Lower lobe of right lung (tissue), 2 donors: ENCODE data around the gene SLC39A11. TPM values are rescaled to one million over a fixed set of nuclear protein-coding genes. Genes with fewer than 3 reads are reported as not detected.

Experiments
- ATAC-seq, 2 donors: fragments of 200-7000 bp; cut with Tn5 transposase; one replicate each; pipeline ENCODE4 v1.9.1; 2020 to 2022; ENCODE audit warnings: mild to moderate bottlenecking in 2 of 2, moderate library complexity in 2 of 2
- DNase-seq: peaks from one replicate; pipeline ENCODE4 v3.0.0-alpha.2; 2020
- H3K27ac ChIP-seq: fragments of 200-600 bp; one replicate; pipeline ENCODE4 v1.8.0; 2022
- H3K27me3 ChIP-seq: fragments of 200-600 bp; one replicate; pipeline ENCODE4 v1.8.0; 2022; ENCODE audit warnings: low read depth
- H3K36me3 ChIP-seq: fragments of 200-600 bp; one replicate; pipeline ENCODE4 v1.8.0; 2022; ENCODE audit warnings: mild to moderate bottlenecking
- H3K4me1 ChIP-seq: fragments of 200-600 bp; one replicate; pipeline ENCODE4 v1.8.0; 2022
- H3K4me3 ChIP-seq: fragments of 200-600 bp; one replicate; pipeline ENCODE4 v1.8.0; 2022; ENCODE audit warnings: mild to moderate bottlenecking
- H3K9me3 ChIP-seq: fragments of 200-600 bp; one replicate; pipeline ENCODE4 v1.8.0; 2022
- intact Hi-C: fragments of 100-400 bp; cut with DNase I; formaldehyde crosslinking; loops from one replicate; pipeline ENCODE4 v1.11.0; 2022
- total RNA-seq: library from RNA; stranded (reverse); fragmentation: NEBNext Ultra II Directional; extraction: Animal tissue kit (Norgen Biotek cat#: 25700); gene quantifications from one replicate; pipeline ENCODE4 v1.2.1, GENCODE V29; 2021
- TF ChIP-seq, protein P1 (sequence below): fragments of 200-600 bp; IDR thresholded peaks from one replicate; pipeline ENCODE4 v1.8.0; 2022; ENCODE audit warnings: antibody characterized with exemption, mild to moderate bottlenecking
- donor health status: DM: no; HTN: yes; CAD: no; lungs with severe emphysema.

Gene SLC39A11
- total RNA-seq, 1 donor from 2014 or later, result 39.7 TPM

DNA sequence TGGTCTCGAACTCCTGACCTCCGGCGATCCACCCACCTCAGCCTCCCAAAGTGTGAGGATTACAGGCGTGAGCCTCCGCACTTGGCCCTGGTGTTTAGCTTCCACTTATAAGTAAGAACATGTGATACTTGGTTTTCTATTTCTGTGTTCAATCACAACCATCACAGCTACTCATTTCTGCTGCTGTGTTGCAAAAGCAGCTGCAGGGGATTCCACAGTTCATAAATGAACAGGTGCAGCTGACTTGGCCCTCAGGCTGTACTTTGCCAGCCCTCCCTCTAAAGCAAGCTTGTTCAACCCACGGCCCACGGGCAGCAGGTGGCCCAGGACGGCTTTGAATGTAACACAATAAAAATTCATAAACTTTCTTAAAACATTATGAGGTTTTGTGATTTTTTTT, 79.2 kb downstream of the SLC39A11 start:
- peaks cover 5% of the 10 kb centered on the region for H3K9me3 ChIP-seq
- ATAC-seq (no peak), DNase-seq (no peak)
- TF ChIP-seq, protein P1, sequence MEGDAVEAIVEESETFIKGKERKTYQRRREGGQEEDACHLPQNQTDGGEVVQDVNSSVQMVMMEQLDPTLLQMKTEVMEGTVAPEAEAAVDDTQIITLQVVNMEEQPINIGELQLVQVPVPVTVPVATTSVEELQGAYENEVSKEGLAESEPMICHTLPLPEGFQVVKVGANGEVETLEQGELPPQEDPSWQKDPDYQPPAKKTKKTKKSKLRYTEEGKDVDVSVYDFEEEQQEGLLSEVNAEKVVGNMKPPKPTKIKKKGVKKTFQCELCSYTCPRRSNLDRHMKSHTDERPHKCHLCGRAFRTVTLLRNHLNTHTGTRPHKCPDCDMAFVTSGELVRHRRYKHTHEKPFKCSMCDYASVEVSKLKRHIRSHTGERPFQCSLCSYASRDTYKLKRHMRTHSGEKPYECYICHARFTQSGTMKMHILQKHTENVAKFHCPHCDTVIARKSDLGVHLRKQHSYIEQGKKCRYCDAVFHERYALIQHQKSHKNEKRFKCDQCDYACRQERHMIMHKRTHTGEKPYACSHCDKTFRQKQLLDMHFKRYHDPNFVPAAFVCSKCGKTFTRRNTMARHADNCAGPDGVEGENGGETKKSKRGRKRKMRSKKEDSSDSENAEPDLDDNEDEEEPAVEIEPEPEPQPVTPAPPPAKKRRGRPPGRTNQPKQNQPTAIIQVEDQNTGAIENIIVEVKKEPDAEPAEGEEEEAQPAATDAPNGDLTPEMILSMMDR, result no peak
- H3K36me3 ChIP-seq, result no peaks in the 10 kb centered on the region
- no peaks in the 10 kb centered on the region for H3K4me1 ChIP-seq
- H3K4me3 ChIP-seq, result no peak overlapping the region
- no peak overlapping the region for H3K27ac ChIP-seq
- intact Hi-C loops, result no loop called here
- no peaks in the 10 kb centered on the region for H3K27me3 ChIP-seq

DNA sequence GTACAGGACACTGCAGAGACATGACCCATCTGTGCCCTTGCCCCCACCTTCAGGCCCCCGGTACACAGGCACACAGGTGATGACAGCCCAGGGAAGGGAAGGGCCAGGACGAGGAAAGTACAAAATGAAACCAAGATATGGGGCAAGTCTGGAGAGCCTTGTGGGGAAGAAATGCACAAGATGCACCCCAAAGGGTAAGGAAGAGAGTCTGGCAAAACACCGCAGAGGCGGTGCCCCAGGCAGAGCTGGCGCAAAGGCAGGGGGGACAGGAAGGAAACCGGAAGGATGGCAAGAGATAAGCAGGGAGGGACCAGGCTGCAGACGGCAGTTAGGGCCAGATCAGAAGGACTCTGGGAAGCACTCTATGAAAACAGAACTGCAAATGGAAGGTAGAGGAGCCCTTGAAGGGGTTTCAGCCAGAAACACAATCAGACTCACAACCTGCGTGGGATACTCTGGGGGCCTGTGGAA, 81.4 kb downstream of the SLC39A11 start:
- H3K4me1 ChIP-seq, result no peaks in the 10 kb centered on the region
- peak overlapping the region; percentile 17 for H3K4me3 ChIP-seq
- no peak for DNase-seq
- peak overlapping the region; percentile 58 for H3K27ac ChIP-seq
- intact Hi-C loops, result no loop called here
- peak; percentile 40 for ATAC-seq
- H3K36me3 ChIP-seq, result no peaks in the 10 kb centered on the region
- TF ChIP-seq, protein P1, result no peak
- H3K27me3 ChIP-seq, result no peaks in the 10 kb centered on the region
- H3K9me3 ChIP-seq, result no peaks in the 10 kb centered on the region

DNA sequence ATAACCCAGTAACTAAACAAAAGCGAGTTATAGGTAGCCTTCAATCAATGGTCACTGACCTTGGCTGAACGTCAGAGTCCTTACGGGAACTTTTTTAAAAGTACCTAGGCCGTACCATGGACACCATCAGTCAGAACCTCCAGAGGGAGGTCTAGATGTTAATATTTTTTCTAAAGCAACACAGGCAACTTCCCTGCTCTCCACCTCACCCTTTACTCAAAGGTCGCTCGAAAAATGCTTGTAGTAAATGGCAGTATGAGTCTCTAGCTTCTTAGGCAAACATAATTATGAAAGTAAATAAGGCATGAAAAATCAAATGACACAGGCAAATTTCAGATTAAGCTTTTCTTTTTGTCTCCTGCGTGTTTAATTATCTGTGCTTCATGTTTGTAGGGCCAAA, 82.1 kb downstream of the SLC39A11 start:
- peak overlapping the region; percentile 58 for H3K27ac ChIP-seq
- no peak for ATAC-seq
- no peak overlapping the region for H3K4me3 ChIP-seq

DNA sequence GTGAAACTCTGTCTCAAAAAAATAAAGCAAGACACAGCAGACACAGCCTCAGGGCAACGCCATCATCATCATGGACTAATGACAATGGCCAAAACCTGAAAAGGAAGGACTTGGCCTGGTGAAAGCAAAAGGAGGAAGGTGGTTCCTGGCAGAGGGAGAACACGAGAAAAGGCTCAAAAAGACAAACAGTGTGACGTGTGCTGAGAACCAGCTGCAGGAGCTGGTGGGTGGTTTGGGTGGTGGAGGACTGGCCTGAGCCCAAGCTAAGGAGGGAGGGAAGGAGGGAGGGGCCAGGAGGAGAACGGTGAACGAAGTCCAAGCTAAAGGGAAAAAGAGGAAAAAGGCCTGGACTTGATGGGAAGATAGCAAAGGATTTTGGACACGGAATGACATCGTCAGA, 85.1 kb downstream of the SLC39A11 start:
- no peaks in the 10 kb centered on the region for H3K27me3 ChIP-seq
- H3K27ac ChIP-seq, result no peak overlapping the region
- DNase-seq (no peak), ATAC-seq (peak in 1 of 2 donors; percentile 35)
- no peaks in the 10 kb centered on the region for H3K9me3 ChIP-seq
- no peaks in the 10 kb centered on the region for H3K36me3 ChIP-seq
- H3K4me1 ChIP-seq, result no peaks in the 10 kb centered on the region
- H3K4me3 ChIP-seq, result no peak overlapping the region
- intact Hi-C loops, result no loop called here
- TF ChIP-seq, protein P1, result no peak

More for the DNA sequence above, 82.1 kb downstream of the SLC39A11 start:
- TF ChIP-seq, protein P1, result no peak
- Histone ChIP-seq H3K9me3 (no peaks in the 10 kb centered on the region), H3K4me1 (no peaks in the 10 kb centered on the region), H3K36me3 (no peaks in the 10 kb centered on the region), H3K27me3 (no peaks in the 10 kb centered on the region)
- no peak for DNase-seq
- intact Hi-C loops, result no loop called here

DNA sequence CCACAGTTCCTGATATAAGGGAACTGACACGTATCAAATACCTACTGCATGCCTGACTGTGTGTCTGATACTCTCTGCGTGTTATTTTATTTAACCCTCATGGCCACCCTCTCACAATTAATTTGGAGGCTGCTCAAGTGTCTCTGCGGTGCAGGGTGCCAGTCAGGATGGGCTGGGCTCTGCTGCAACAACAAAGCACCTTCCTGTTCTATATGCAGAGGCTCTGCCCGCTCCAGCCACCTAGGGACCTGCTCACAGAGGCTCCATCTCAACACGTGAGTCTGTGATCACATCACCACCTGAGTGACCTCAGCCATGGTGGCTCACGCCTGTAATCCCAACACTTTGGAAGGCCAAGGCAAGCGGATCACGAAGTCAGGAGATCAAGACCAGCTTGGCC, 87.1 kb downstream of the SLC39A11 start:
- intact Hi-C loops, result no loop called here
- H3K4me3 ChIP-seq, result no peak overlapping the region
- H3K27me3 ChIP-seq, result no peaks in the 10 kb centered on the region
- ATAC-seq, result no peak
- no peaks in the 10 kb centered on the region for H3K9me3 ChIP-seq
- no peak overlapping the region for H3K27ac ChIP-seq
- no peaks in the 10 kb centered on the region for H3K4me1 ChIP-seq
- TF ChIP-seq, protein P1, result no peak
- H3K36me3 ChIP-seq, result no peaks in the 10 kb centered on the region
- DNase-seq, result no peak

DNA sequence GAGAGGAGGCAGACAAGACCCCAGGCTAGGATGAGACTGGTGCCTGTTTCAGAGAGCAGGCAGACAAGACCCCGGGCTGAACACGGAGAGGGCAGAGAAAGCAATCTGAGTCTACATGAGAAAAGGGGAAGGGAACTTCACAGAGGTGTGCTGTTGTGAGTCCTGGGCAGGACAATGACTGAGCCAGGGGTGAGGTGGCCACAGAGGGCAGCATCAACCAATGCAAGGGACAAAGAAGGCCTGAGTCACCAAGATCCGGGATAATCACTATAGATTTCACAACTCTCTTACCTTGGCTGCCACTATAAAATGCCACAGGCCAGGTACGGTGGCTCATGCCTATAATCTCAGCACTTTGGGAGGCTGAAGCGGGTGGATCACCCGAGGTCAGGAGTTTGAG, 89.0 kb downstream of the SLC39A11 start:
- TF ChIP-seq, protein P1, result no peak
- no peaks in the 10 kb centered on the region for H3K4me1 ChIP-seq
- no peak overlapping the region for H3K4me3 ChIP-seq
- intact Hi-C loops, result no loop called here
- ATAC-seq (no peak), DNase-seq (no peak)
- H3K9me3 ChIP-seq, result no peaks in the 10 kb centered on the region
- no peaks in the 10 kb centered on the region for H3K27me3 ChIP-seq
- no peak overlapping the region for H3K27ac ChIP-seq
- H3K36me3 ChIP-seq, result no peaks in the 10 kb centered on the region
